H1 (cell line): ENCODE data around the gene MCTS1. TPM values are rescaled to one million over a fixed set of nuclear protein-coding genes. Genes with fewer than 3 reads are reported as not detected.
"Not testable (repeated sequence)": the region's sequence is repeated elsewhere in the genome, so short reads cannot be mapped to it uniquely, and the experiment has no call there.

Experiments used
- CTCF ChIA-PET: fragments of 300-600 bp; sonication (Branson Sonifier 250); formaldehyde crosslinking; loops from one replicate; lab custom pipeline; 2021; ENCODE audit not compliant: partially characterized antibody; lab: Charles Lee
- POLR2A ChIA-PET: fragments of 300-600 bp; sonication (Branson Sonifier 250); formaldehyde crosslinking; loops from one replicate; lab custom pipeline; 2021; ENCODE audit warnings: inconsistent platforms; ENCODE audit not compliant: partially characterized antibody; lab: Charles Lee
- DNase-seq, 2 experiments: peaks; one replicate each; pipeline versions ENCODE4 v3.0.0 to v3.0.0-alpha.2; 2010 to 2022; ENCODE audit warnings: low spot score in 2 of 2, low read depth in 1 of 2, mixed read lengths in 1 of 2
- FAIRE-seq: peaks from 2 replicates; lab custom pipeline; 2011; peaks lifted over from hg19 to GRCh38; lab: Jason Lieb, UNC
- H2AFZ ChIP-seq: 2 replicates; pipeline ENCODE4 v1.8.1; 2012; ENCODE audit warnings: low read length, inconsistent platforms
- H2AK5ac ChIP-seq: 2 replicates; pipeline ENCODE4 v1.6.1; 2013; ENCODE audit warnings: low read depth, low read length
- H2BK120ac ChIP-seq: replicated peaks from 2 replicates; pipeline ENCODE3; 2013; ENCODE audit warnings: low read depth, low read length, inconsistent platforms
- H2BK12ac ChIP-seq: 2 replicates; pipeline ENCODE4 v1.6.1; 2013; ENCODE audit warnings: low read depth, low read length
- H2BK15ac ChIP-seq: 2 replicates; pipeline ENCODE4 v1.6.1; 2013; ENCODE audit warnings: low read length
- H2BK20ac ChIP-seq: 2 replicates; pipeline ENCODE4 v1.6.1; 2013; ENCODE audit warnings: low read length
- H2BK5ac ChIP-seq: 2 replicates; pipeline ENCODE4 v1.6.1; 2013; ENCODE audit warnings: low read depth, low read length
- H3K14ac ChIP-seq: 2 replicates; pipeline ENCODE4 v1.6.1; 2013; ENCODE audit warnings: inconsistent platforms; ENCODE audit not compliant: insufficient read length
- H3K18ac ChIP-seq: 2 replicates; pipeline ENCODE4 v1.6.1; 2013; ENCODE audit warnings: low read length; ENCODE audit errors: extremely low read depth
- H3K23ac ChIP-seq: 2 replicates; pipeline ENCODE4 v1.6.1; 2013; ENCODE audit warnings: inconsistent platforms; ENCODE audit not compliant: insufficient read length
- H3K23me2 ChIP-seq: 2 replicates; pipeline ENCODE4 v1.6.1; 2013; ENCODE audit warnings: low read depth, low read length
- H3K27ac ChIP-seq: 2 replicates; pipeline ENCODE4 v1.6.1; 2011; ENCODE audit warnings: low read depth, low read length, inconsistent platforms
- H3K27me3 ChIP-seq, 4 experiments: replicated peaks in 1 of 4; 1 replicate in 1 of 4; 2 replicates in 3 of 4; pipeline versions ENCODE4 v1.6.1 to v1.8.1; 2011 to 2013; ENCODE audit warnings: low read length in 3 of 4, mild to moderate bottlenecking in 3 of 4, inconsistent platforms in 2 of 4, mixed read lengths in 2 of 4, moderate library complexity in 1 of 4; ENCODE audit not compliant: control insufficient read depth in 3 of 4, insufficient read depth in 3 of 4; ENCODE audit errors: extremely low read depth in 1 of 4
- H3K36me3 ChIP-seq, 4 experiments: 2 replicates each; pipeline versions ENCODE4 v1.6.1 to v1.8.1; 2011 to 2013; ENCODE audit warnings: mild to moderate bottlenecking in 4 of 4, low read length in 3 of 4, moderate library complexity in 2 of 4, control low read depth in 1 of 4, inconsistent platforms in 1 of 4; ENCODE audit not compliant: insufficient read depth in 4 of 4, control insufficient read depth in 2 of 4
- H3K4ac ChIP-seq: replicated peaks from 2 replicates; pipeline ENCODE3; 2013; ENCODE audit warnings: low read length, low read depth, mixed read lengths, inconsistent platforms; ENCODE audit not compliant: insufficient read length
- H3K4me1 ChIP-seq, 4 experiments: replicated peaks in 1 of 4; 1 replicate in 1 of 4; 2 replicates in 3 of 4; pipeline versions ENCODE4 v1.6.1 to v1.8.1; 2011 to 2013; ENCODE audit warnings: low read length in 3 of 4, inconsistent platforms in 2 of 4, mixed read lengths in 1 of 4; ENCODE audit not compliant: insufficient read depth in 4 of 4, control insufficient read depth in 3 of 4
- H3K4me2 ChIP-seq, 2 experiments: 2 replicates each; pipeline versions ENCODE4 v1.6.1 to v1.8.1; 2011 to 2013; ENCODE audit warnings: low read depth in 2 of 2, low read length in 2 of 2, control low read depth in 1 of 2, inconsistent platforms in 1 of 2, mild to moderate bottlenecking in 1 of 2; ENCODE audit not compliant: insufficient read depth in 1 of 2
- H3K4me3 ChIP-seq, 4 experiments: fragments of 200-600, 300-600 bp in 1 of 4; sonication (generic), shearing (Covaris generic), sonication (Bioruptor Twin) in 1 of 4; 2 replicates each; pipeline versions ENCODE4 v1.5.1 to v1.8.1; 2011 to 2016; ENCODE audit warnings: low read length in 4 of 4, low read depth in 3 of 4, control low read depth in 2 of 4, inconsistent platforms in 2 of 4, mild to moderate bottlenecking in 2 of 4, mixed read lengths in 1 of 4, moderate library complexity in 1 of 4; ENCODE audit not compliant: insufficient read depth in 2 of 4; ENCODE audit errors: extremely low read depth in 1 of 4
- H3K56ac ChIP-seq: replicated peaks from 2 replicates; pipeline ENCODE3; 2013; ENCODE audit warnings: low read depth, mild to moderate bottlenecking, mixed read lengths, low read length, inconsistent platforms; ENCODE audit not compliant: insufficient read length
- H3K79me1 ChIP-seq: 2 replicates; pipeline ENCODE4 v1.6.1; 2013; ENCODE audit warnings: low read depth, low read length, control low read depth
- H3K79me2 ChIP-seq, 2 experiments: 2 replicates each; pipeline versions ENCODE4 v1.6.1 to v1.8.1; 2012 to 2013; ENCODE audit warnings: low read length in 2 of 2, mild to moderate bottlenecking in 2 of 2, inconsistent platforms in 1 of 2; ENCODE audit not compliant: insufficient read depth in 2 of 2, control insufficient read depth in 1 of 2
- H3K9ac ChIP-seq, 4 experiments: replicated peaks in 1 of 4; 1 replicate in 1 of 4; 2 replicates in 3 of 4; pipeline versions ENCODE4 v1.6.1 to v1.8.1; 2011 to 2013; ENCODE audit warnings: low read depth in 3 of 4, low read length in 3 of 4, control low read depth in 2 of 4, mild to moderate bottlenecking in 2 of 4, moderate library complexity in 2 of 4, inconsistent platforms in 1 of 4; ENCODE audit errors: extremely low read depth in 1 of 4
- H3K9me3 ChIP-seq, 2 experiments: 2 replicates each; pipeline versions ENCODE4 v1.6.1 to v1.8.1; 2012 to 2013; ENCODE audit warnings: mild to moderate bottlenecking in 2 of 2, moderate library complexity in 2 of 2, control low read depth in 1 of 2, inconsistent platforms in 1 of 2, low read depth in 1 of 2, low read length in 1 of 2, mixed read lengths in 1 of 2; ENCODE audit not compliant: insufficient read depth in 2 of 2
- H4K20me1 ChIP-seq, 2 experiments: replicated peaks in 1 of 2; 2 replicates each; pipeline versions ENCODE3 to v1.8.1; 2011 to 2013; ENCODE audit warnings: inconsistent platforms in 2 of 2, low read length in 2 of 2, mild to moderate bottlenecking in 1 of 2; ENCODE audit not compliant: insufficient read depth in 2 of 2, control insufficient read depth in 1 of 2
- H4K5ac ChIP-seq: 2 replicates; pipeline ENCODE4 v1.6.1; 2013; ENCODE audit warnings: low read length, low read depth, mixed read lengths, inconsistent platforms; ENCODE audit not compliant: insufficient read length
- H4K8ac ChIP-seq: 2 replicates; pipeline ENCODE4 v1.8.0; 2013; ENCODE audit warnings: mild to moderate bottlenecking, moderate library complexity, low read length, inconsistent platforms; ENCODE audit not compliant: insufficient read depth; ENCODE audit errors: extremely low read depth
- H4K91ac ChIP-seq: replicated peaks from 2 replicates; pipeline ENCODE3; 2013; ENCODE audit warnings: low read length, mixed read lengths, inconsistent platforms; ENCODE audit not compliant: insufficient read length
- WGBS, 2 experiments: shearing (Covaris generic) in 1 of 2; methylation state at CpG; one replicate each; pipeline versions ENCODE4 v1.1.6 to v1.1.7; 2013 to 2015; ENCODE audit warnings: low lambda C conversion rate in 2 of 2, mixed read lengths in 2 of 2, inconsistent platforms in 1 of 2, low coverage in 1 of 2, missing lambda C conversion rate in 1 of 2; ENCODE audit not compliant: insufficient replicate concordance in 2 of 2, insufficient coverage in 1 of 2, insufficient read length in 1 of 2; ENCODE audit errors: extremely low coverage in 1 of 2, missing lambda C conversion rate in 1 of 2; 5-methylcytosine and 5-hydroxymethylcytosine counted together
- polyA plus RNA-seq, 7 experiments: library from polyadenylated mRNA; depleted of rRNA in 3 of 7; stranded (reverse) in 5 of 7; unstranded in 2 of 7; fragments of >200 nt in 5 of 7; fragments of 200-250 nt in 2 of 7; gene quantifications; 1 replicate in 5 of 7; 2 replicates in 1 of 7; 4 replicates in 1 of 7; pipeline versions ENCODE4 v1.2.1 to v1.2.3, GENCODE V29; 2011 to 2013; ENCODE audit warnings: missing spikeins in 2 of 7, mixed read lengths in 2 of 7
- total RNA-seq: library from RNA; stranded (reverse); fragmentation: NEBNext Ultra II Directional; extraction: Animal tissue kit (Norgen Biotek cat#: 25700); gene quantifications from 2 replicates; pipeline ENCODE4 v1.2.1, GENCODE V29; 2021

Gene MCTS1
- total and polyA plus RNA-seq, 2 of the 8 experiments (the other 6 are each of a cell fraction or from before 2014, with no cell fraction given) = 19.2 to 31.6 TPM

DNA sequence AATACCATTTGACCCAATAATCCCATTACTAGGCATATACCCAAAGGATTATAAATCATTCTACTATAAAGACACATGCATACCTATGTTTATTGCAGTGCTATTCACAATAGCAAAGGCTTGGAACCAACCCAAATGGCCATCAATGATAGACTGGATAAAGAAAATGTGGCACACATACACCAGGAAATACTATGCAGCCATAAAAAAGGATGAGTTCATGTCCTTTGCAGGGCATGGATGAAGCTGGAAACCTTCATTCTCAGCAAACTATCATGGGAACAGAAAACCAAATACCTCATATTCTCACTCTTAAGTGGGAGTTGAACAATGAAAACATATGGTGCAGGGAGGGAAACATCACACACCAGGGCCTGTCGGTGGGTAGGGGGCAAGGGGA is 48.4 kb downstream of the MCTS1 start:
- H3K56ac ChIP-seq, H2BK5ac ChIP-seq, DNase-seq, H2AK5ac ChIP-seq, H2BK15ac ChIP-seq, H3K9me3 ChIP-seq, H2BK20ac ChIP-seq, H3K9ac ChIP-seq, H3K14ac ChIP-seq, H3K79me1 ChIP-seq, POLR2A ChIA-PET, H4K8ac ChIP-seq, H3K4me3 ChIP-seq, H3K23ac ChIP-seq, H3K23me2 ChIP-seq, FAIRE-seq, H3K4me1 ChIP-seq, H2BK12ac ChIP-seq, H2AFZ ChIP-seq, CTCF ChIA-PET, H4K5ac ChIP-seq, H3K27me3 ChIP-seq, H4K20me1 ChIP-seq, H3K79me2 ChIP-seq, H4K91ac ChIP-seq, H3K4me2 ChIP-seq, H3K27ac ChIP-seq, H2BK120ac ChIP-seq, H3K18ac ChIP-seq, H3K36me3 ChIP-seq, H3K4ac ChIP-seq: not testable (repeated sequence)
- no CpG with 5 or more reads among the region's 1 CpG for WGBS, 2 experiments
